A673 (cell line): ENCODE measurements around the gene ADGRD1. TPM values are rescaled to one million over a fixed set of nuclear protein-coding genes. Genes with fewer than 3 reads are reported as not detected.

Source experiments
- BruUV-seq: library from RNA; stranded (reverse); fragments of 400-500 nt; replicated peaks from 2 replicates; lab custom pipeline; 2021; lab: Mats Ljungman, UMichigan
- CTCF ChIA-PET: fragments of 300-600 bp; sonication (Branson Sonifier 250); formaldehyde crosslinking; loops from one replicate; lab custom pipeline; 2022; ENCODE audit warnings: antibody characterized with exemption; lab: Charles Lee
- POLR2A ChIA-PET: fragments of 300-600 bp; sonication (Branson Sonifier 250); formaldehyde crosslinking; loops from one replicate; lab custom pipeline; 2022; ENCODE audit warnings: antibody characterized with exemption; ENCODE audit not compliant: low non-redundant PET; lab: Charles Lee
- DNase-seq: peaks from one replicate; pipeline ENCODE4 v3.0.0-alpha.2; 2015; ENCODE audit warnings: low spot score
- H3K27ac ChIP-seq: fragments of 200-600 bp; sonication (generic); 2 replicates; pipeline ENCODE4 v1.5.1; 2016; ENCODE audit warnings: mixed run types, low read depth, mild to moderate bottlenecking, mixed read lengths, antibody characterized with exemption, low read length; ENCODE audit not compliant: poor library complexity, severe bottlenecking
- H3K27me3 ChIP-seq: fragments of 200-600 bp; sonication (generic); replicated peaks from 2 replicates; pipeline ENCODE4 v1.6.1; 2017; ENCODE audit warnings: mixed run types, low read depth, mild to moderate bottlenecking, mixed read lengths, antibody characterized with exemption, low read length; ENCODE audit not compliant: insufficient read depth, poor library complexity
- H3K36me3 ChIP-seq: fragments of 200-600 bp; sonication (generic); 2 replicates; pipeline ENCODE4 v1.6.1; 2016; ENCODE audit warnings: mixed run types, mild to moderate bottlenecking, mixed read lengths, antibody characterized with exemption, low read length; ENCODE audit not compliant: insufficient read depth, poor library complexity, severe bottlenecking
- H3K4me1 ChIP-seq: fragments of 200-600 bp; sonication (generic); 2 replicates; pipeline ENCODE4 v1.6.1; 2017; ENCODE audit warnings: mixed run types, mild to moderate bottlenecking, mixed read lengths, antibody characterized with exemption, low read length; ENCODE audit not compliant: insufficient read depth, poor library complexity, severe bottlenecking
- H3K4me3 ChIP-seq: fragments of 200-600 bp; sonication (generic); 2 replicates; pipeline ENCODE4 v1.5.1; 2016; ENCODE audit warnings: low read depth, mixed run types, mild to moderate bottlenecking, mixed read lengths, low read length; ENCODE audit not compliant: poor library complexity, severe bottlenecking
- H3K9me3 ChIP-seq: fragments of 200-600 bp; sonication (generic); 2 replicates; pipeline ENCODE4 v1.6.1; 2016; ENCODE audit warnings: mixed run types, low read depth, mild to moderate bottlenecking, mixed read lengths, antibody characterized with exemption, low read length; ENCODE audit not compliant: poor library complexity, severe bottlenecking
- EZH2 ChIP-seq: fragments of 200-600 bp; sonication (generic); IDR thresholded peaks from 2 replicates; pipeline ENCODE4 v1.6.1; 2017; ENCODE audit warnings: borderline replicate concordance, low read depth, mild to moderate bottlenecking, mixed read lengths, antibody characterized with exemption, low read length; ENCODE audit not compliant: poor library complexity, severe bottlenecking
- intact Hi-C: fragments of 100-400 bp; cut with micrococcal nuclease; formaldehyde crosslinking; loops from one replicate; pipeline ENCODE4 v1.10.0; 2022; ENCODE audit not compliant: unreplicated experiment
- total RNA-seq: library from RNA; stranded (reverse); gene quantifications from 2 replicates; pipeline ENCODE4 v1.2.3, GENCODE V29; 2021
- TF ChIP-seq, protein P1 (sequence below): fragments of 300-800, 200-600 bp; sonication (generic); conservative IDR thresholded peaks from 2 replicates; pipeline ENCODE4 v1.5.1; 2017; ENCODE audit warnings: low read depth, mild to moderate bottlenecking, antibody characterized with exemption, low read length, moderate library complexity, mixed read lengths

The ADGRD1 gene
- total RNA-seq, 1 experiment from 2014 or later = not detected

DNA sequence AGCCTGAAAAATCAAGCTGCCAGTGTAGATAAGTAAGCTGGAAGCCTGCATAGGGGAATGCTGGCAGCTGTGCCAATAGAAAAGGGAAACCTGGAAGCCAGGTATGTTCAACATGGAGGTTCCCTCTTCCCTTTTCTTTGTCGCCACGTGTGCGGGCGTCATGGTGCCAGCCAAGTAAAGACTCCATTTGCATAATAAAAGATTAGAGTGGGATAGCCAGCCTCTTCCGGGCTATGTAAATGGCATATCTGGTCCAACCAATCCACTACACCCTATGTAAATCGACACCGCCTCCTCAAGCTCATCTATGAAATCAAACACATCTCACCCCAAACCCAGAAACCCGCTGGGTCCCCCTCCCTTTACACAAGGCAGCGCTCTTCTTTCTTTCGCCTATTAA, 5.6 kb upstream of the ADGRD1 start:
- CTCF ChIA-PET = no interaction called here
- H3K9me3 ChIP-seq = no peaks in the 10 kb centered on the region
- H3K4me1 ChIP-seq = peaks cover 7% of the 10 kb centered on the region
- intact Hi-C loops = no loop called here
- POLR2A ChIA-PET = no interaction called here
- no peak for TF ChIP-seq EZH2
- TF ChIP-seq, protein P1, sequence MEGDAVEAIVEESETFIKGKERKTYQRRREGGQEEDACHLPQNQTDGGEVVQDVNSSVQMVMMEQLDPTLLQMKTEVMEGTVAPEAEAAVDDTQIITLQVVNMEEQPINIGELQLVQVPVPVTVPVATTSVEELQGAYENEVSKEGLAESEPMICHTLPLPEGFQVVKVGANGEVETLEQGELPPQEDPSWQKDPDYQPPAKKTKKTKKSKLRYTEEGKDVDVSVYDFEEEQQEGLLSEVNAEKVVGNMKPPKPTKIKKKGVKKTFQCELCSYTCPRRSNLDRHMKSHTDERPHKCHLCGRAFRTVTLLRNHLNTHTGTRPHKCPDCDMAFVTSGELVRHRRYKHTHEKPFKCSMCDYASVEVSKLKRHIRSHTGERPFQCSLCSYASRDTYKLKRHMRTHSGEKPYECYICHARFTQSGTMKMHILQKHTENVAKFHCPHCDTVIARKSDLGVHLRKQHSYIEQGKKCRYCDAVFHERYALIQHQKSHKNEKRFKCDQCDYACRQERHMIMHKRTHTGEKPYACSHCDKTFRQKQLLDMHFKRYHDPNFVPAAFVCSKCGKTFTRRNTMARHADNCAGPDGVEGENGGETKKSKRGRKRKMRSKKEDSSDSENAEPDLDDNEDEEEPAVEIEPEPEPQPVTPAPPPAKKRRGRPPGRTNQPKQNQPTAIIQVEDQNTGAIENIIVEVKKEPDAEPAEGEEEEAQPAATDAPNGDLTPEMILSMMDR = no peak
- H3K36me3 ChIP-seq = no peaks in the 10 kb centered on the region
- no TSS peak for BruUV-seq
- no peak overlapping the region for H3K27ac ChIP-seq
- DNase-seq = peak; percentile 88
- H3K4me3 ChIP-seq = peak overlapping the region; percentile 32
- H3K27me3 ChIP-seq = no peaks in the 10 kb centered on the region

DNA sequence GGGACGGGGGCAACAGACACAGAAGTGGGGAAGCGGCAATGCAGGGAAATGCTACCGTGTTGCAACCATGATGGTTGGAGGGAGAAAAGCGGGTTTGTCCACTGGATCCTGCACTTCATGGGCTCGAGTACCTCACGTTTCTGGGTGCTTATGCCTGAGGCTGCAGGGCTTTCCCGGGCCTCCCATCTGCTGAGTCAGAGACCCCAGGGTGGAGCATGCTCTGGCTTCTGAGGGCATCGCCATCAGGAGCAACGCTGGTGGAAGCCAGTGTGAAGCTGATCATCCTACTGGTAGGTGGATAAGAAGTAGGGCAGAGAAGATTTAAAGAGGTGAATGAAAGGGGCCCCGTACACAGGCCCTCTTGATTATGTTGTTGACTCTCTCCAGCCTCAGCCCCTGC, 5.0 kb upstream of the ADGRD1 start:
- peak overlapping the region; percentile 32 for H3K4me3 ChIP-seq
- peaks cover 7% of the 10 kb centered on the region for H3K4me1 ChIP-seq
- no peaks in the 10 kb centered on the region for H3K36me3 ChIP-seq
- BruUV-seq = no TSS peak
- H3K27me3 ChIP-seq = no peaks in the 10 kb centered on the region
- no peak for TF ChIP-seq EZH2
- no peaks in the 10 kb centered on the region for H3K9me3 ChIP-seq
- ChIA-PET CTCF (no interaction called here), POLR2A (no interaction called here)
- H3K27ac ChIP-seq = no peak overlapping the region
- DNase-seq = no peak
- intact Hi-C loops = no loop called here

DNA sequence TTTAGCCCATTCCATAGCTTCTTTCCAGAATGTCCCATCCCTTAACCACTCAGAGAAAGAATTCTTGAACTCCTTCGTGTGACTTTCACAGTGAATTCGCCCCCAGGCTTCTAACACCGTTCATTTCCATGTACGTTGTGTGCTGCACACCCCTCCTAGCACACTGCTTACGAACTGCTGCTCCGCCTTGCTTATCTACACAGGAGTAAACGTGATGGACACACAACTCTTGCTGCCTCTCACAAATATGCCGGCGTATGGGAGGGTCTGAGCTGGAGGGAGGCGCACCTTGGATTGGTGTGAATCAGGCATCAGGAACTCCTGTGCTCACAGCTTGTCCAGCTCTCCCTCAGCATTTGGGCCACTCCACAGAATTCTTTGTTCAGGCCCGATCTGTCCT, 3.9 kb upstream of the ADGRD1 start:
- no peak for DNase-seq
- Histone ChIP-seq H3K4me3 (no peak overlapping the region), H3K4me1 (peaks cover 7% of the 10 kb centered on the region), H3K36me3 (no peaks in the 10 kb centered on the region), H3K27me3 (no peaks in the 10 kb centered on the region), H3K9me3 (no peaks in the 10 kb centered on the region), H3K27ac (no peak overlapping the region)
- intact Hi-C loops = no loop called here
- no peak for TF ChIP-seq EZH2
- TF ChIP-seq, protein P1 = no peak
- CTCF ChIA-PET = no interaction called here
- no TSS peak for BruUV-seq
- POLR2A ChIA-PET = no interaction called here

DNA sequence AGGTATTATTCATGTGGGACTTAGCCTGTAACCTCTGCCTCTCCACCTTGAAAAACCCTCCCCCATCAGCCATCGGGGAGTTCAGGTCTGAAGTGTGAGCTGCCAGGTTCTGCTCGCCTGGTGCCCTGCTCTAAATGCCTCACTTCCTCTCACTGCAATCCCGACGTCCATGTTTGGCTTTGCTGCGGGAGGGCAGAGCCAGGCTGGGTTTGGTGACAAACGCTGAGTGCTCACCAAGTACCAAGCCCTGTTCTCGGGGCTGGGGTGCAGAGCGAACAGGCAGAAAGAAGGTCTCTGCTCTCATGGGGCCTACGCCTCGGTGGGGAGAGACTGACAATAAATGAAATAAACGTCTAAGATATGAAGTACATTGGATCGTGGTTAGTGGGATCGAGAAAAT, 2.1 kb upstream of the ADGRD1 start:
- POLR2A ChIA-PET = no interaction called here
- no peaks in the 10 kb centered on the region for H3K9me3 ChIP-seq
- BruUV-seq = no TSS peak
- intact Hi-C loops = no loop called here
- no peak for TF ChIP-seq EZH2
- TF ChIP-seq, protein P1 = no peak
- no peaks in the 10 kb centered on the region for H3K27me3 ChIP-seq
- peaks cover 7% of the 10 kb centered on the region for H3K4me1 ChIP-seq
- CTCF ChIA-PET = no interaction called here
- no peak overlapping the region for H3K4me3 ChIP-seq
- DNase-seq = no peak
- H3K36me3 ChIP-seq = no peaks in the 10 kb centered on the region
- no peak overlapping the region for H3K27ac ChIP-seq
